ENCODE results near the gene SH3PXD2A.

SH3PXD2A gene

DNA sequence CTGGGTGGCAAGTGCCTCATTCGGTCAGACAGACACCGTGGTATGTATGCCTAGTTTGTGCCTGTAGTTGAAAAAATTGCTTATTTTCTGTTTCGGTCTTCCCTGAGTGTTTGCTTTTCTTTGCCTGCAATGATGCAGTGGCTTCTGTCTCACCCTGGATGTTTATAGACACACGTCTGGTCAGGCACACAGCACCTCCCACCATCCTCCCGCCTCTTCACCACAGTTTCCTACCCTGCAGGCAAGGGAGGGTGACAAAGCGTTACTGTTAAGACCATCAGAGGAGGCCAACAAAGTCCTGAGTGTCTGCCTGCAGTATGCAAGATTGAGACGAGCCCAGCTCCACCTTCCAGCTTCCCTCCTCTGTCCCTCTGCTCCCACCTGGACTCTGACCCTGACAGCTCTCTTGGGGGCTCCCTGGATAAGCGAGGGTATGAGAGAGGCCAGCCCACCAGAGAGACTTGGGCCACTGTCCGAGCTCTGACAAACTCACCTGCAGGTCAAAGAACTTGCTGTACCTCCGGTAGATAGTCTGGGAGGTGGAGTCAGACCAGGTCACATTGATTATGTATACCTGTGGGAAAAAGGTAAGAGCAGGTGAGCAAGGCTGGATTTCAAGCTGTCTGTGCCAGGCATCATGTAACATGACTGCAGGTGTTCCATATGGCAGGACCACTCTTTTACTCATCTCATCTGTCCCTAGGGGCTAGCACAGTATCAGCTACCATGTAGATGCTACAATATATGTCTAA, 54.4 kb downstream of the SH3PXD2A start:
- H3K4me3 ChIP-seq = no peak overlapping the region
- no peak overlapping the region for H3K27ac ChIP-seq
- TF ChIP-seq, protein P1, sequence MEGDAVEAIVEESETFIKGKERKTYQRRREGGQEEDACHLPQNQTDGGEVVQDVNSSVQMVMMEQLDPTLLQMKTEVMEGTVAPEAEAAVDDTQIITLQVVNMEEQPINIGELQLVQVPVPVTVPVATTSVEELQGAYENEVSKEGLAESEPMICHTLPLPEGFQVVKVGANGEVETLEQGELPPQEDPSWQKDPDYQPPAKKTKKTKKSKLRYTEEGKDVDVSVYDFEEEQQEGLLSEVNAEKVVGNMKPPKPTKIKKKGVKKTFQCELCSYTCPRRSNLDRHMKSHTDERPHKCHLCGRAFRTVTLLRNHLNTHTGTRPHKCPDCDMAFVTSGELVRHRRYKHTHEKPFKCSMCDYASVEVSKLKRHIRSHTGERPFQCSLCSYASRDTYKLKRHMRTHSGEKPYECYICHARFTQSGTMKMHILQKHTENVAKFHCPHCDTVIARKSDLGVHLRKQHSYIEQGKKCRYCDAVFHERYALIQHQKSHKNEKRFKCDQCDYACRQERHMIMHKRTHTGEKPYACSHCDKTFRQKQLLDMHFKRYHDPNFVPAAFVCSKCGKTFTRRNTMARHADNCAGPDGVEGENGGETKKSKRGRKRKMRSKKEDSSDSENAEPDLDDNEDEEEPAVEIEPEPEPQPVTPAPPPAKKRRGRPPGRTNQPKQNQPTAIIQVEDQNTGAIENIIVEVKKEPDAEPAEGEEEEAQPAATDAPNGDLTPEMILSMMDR (IDR thresholded peaks at IDR 0.05) = no peak
- DNase-seq (ENCODE audit: low spot score) = no peak

GRCh38 chr10:103800089-103800488, 55.3 kb downstream of the SH3PXD2A start:
- TF ChIP-seq, protein P1 (IDR thresholded peaks at IDR 0.05) = no peak
- no peak overlapping the region for H3K27ac ChIP-seq

GRCh38 chr10:103799341-103799740, 56.0 kb downstream of the SH3PXD2A start:
- H3K4me3 ChIP-seq = no peak overlapping the region
- DNase-seq (ENCODE audit: low spot score) = no peak
- TF ChIP-seq, protein P1 (IDR thresholded peaks at IDR 0.05) = no peak
- no peak overlapping the region for H3K27ac ChIP-seq

More at GRCh38 chr10:103800089-103800488, 55.3 kb downstream of the SH3PXD2A start:
- DNase-seq (ENCODE audit: low spot score) = no peak
- no peak overlapping the region for H3K4me3 ChIP-seq

DNA sequence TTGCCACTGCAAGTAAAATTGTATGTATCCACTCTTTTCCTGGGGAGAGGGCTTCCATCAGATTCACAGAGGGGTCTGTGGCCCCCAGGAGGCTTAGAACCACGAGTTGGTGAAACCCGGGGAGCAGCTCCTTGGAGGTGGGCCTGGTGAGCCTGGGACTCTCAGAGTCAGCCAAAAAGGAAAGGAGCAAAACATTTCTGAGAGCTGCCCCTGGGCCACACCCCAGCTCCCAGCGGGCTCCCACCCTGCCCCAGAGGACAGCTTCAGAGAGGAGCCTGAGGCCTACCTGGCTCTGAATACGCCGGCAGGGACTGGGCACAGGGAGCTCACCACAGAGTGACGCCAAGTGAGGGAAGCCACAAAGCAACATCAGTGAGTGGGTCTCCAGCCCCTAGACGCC, 56.9 kb downstream of the SH3PXD2A start:
- H3K4me3 ChIP-seq = no peak overlapping the region
- no peak overlapping the region for H3K27ac ChIP-seq
- no peak for DNase-seq (ENCODE audit: low spot score)
- TF ChIP-seq, protein P1 (IDR thresholded peaks at IDR 0.05) = no peak

DNA sequence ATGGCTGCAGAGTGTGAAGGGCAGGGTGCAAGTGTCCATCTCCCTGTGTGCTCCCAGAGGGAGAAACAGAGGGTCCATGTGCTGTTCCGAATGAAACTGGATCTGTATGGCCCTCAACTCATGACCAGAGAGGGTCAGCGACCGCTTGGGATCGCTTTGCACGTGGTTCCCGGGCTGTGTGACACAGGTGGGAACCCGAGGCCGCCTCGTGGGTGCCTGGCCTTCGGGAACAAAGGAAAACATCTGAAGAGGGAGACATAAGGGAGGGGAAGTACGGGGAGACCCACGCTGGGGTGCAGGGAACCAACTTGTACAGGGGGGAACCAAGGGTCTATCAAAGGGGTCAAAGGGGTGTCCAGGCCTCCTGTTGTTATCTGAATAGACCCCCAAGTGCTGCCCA, 57.5 kb downstream of the SH3PXD2A start:
- no peak overlapping the region for H3K4me3 ChIP-seq
- TF ChIP-seq, protein P1 (IDR thresholded peaks at IDR 0.05) = no peak
- DNase-seq (ENCODE audit: low spot score) = no peak
- H3K27ac ChIP-seq = no peak overlapping the region

DNA sequence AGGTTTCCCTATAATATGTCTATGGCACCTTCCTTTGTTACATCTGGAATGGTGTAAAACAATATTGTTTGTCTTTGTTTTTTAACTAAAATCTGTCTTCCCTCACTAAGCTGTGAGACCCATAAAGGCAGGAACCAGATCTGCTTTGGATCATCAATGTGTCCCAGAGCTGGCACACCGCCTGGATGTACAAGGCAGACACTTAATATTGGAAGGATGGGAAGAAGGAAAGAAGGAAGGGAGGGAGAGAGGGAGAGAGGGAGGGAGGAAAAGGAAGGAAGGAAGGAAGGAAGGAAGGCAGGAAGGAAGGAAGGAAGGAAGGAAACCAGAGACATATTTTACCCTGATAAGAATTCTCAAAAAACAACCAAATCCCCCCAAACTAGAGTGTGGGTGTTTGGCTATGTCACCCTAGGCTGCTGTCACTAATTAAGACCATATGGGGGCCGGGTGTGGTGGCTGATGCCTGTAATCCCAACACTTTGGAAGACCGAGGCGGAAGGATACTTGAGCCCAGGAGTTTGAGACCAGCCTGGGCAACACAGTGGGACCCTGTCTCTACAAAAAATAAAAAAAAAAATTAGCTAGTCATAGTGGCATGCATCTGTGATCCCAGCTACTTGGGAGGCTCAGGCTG, 59.6 kb downstream of the SH3PXD2A start:
- TF ChIP-seq, protein P1 (IDR thresholded peaks at IDR 0.05) = no peak
- Histone ChIP-seq H3K27ac (no peak overlapping the region), H3K4me3 (no peak overlapping the region)
- no peak for DNase-seq (ENCODE audit: low spot score)

GRCh38 chr10:103794996-103795395, 60.4 kb downstream of the SH3PXD2A start:
- DNase-seq (ENCODE audit: low spot score) = no peak
- TF ChIP-seq, protein P1 (IDR thresholded peaks at IDR 0.05) = no peak
- Histone ChIP-seq H3K27ac (no peak overlapping the region), H3K4me3 (no peak overlapping the region)
